GM18499 (cell line): ENCODE measurements around the gene ERP27.

Experiments
- ATAC-seq: cut with Tn5 transposase; IDR thresholded peaks from one replicate; pipeline ENCODE4 v1.9.1; 2021; ENCODE audit warnings: moderate number of reproducible peaks; ENCODE audit not compliant: insufficient read depth, unreplicated experiment

The ERP27 gene

GRCh38 chr12:14910090-14910915, 28.0 kb downstream of the ERP27 start:
- no peak for ATAC-seq

DNA sequence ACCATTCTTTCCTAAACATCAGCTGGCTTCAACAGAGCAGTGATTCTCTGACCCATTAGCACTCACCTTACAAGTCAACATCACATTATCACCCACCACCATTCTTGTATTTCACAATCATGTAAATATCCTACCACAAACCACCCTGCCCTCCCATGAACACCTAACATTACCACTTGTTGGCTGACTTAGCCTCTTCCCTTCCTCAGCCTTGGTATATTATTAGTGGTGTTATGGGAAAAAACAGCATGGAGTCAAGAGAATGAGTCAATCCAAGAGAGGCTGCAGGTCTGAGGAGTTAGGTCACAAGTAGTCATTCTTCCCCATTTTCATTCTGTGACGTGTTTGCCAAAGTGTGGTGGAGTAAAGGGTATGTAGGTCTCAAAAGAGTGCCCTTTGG, 30.4 kb downstream of the ERP27 start:
- no peak for ATAC-seq

DNA sequence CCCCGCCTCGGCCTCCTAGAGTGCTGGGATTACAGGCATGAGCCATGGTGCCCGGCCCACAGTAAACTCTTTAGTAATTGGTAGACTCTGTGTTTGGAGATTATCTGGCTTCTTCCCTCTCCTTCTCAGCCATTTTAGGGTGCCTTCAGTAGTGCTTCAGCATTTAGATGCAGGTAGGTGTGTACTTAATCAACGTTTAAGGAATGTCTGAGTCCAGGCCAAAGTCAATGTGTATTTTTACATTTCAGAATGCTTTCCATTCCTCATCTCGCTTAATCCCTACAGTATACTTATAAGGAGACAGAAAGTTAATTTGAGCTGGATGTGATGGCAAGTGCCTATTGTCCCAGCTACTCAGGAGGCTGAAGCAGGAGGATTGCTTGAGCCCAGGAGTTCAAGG, 32.2 kb downstream of the ERP27 start:
- ATAC-seq = no peak

GRCh38 chr12:14905269-14906004, 32.9 kb downstream of the ERP27 start:
- no peak for ATAC-seq

DNA sequence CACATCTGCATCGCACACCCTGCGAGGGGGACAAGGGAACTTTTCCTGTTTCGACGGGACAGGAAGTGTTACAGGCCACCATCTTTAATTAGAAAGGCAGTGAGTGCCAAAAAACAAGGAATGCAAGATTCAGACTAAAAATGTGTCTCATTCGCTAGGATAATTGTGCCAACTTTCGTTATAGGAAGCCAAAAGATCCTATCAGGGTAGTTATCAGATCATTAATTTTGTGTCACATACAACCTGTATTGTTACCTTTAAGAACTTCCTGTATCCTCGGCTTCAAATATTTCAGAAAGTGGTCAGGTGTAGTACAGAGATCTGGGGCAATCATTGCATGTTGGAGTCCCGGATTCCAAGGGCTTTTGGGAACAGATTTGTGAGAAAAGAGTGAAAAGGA, 33.5 kb downstream of the ERP27 start:
- ATAC-seq = no peak

- ATAC-seq = no peak
These were observed 34.8 kb downstream of the ERP27 start for GRCh38 chr12:14903386-14904098.

DNA sequence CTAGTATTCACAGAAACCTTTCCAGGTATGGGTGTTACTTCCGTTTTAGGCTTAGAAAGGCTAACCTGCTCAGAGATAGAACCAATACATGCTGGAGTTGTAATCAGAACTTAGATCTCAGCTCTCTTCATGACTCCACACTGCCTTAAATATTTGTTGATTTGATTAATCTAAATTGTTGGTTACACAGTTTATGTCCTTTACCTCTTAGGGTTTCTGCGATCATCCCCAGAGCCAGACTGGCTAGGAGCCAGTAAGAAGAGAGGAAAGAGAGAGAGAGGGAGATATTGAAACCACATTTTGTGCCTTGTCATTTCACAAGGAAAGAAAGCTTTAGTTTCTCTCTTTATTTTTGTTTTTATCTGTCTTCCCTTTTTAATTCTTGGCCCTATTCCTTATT, 35.9 kb downstream of the ERP27 start:
- ATAC-seq = no peak

DNA sequence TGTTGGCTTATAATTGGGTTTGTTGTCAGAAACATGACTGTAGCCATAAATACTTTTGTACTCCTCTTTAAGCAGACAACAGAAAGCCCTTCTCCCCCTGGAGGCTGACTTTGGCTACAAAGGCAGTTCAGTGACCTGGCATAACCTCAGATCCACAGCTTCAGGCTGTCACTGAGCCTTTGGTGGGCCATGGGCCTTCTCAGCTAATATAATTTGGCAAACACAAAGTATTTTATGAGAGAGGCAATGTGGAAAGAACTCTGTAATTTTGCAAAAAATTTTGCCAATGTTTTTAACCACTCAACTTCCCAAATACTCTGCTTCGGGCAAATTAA, 37.1 kb downstream of the ERP27 start:
- no peak for ATAC-seq

- ATAC-seq = no peak
These were observed 37.7 kb downstream of the ERP27 start for GRCh38 chr12:14900521-14901227.

- no peak for ATAC-seq
These were observed 41.7 kb downstream of the ERP27 start for GRCh38 chr12:14896521-14897169.

DNA sequence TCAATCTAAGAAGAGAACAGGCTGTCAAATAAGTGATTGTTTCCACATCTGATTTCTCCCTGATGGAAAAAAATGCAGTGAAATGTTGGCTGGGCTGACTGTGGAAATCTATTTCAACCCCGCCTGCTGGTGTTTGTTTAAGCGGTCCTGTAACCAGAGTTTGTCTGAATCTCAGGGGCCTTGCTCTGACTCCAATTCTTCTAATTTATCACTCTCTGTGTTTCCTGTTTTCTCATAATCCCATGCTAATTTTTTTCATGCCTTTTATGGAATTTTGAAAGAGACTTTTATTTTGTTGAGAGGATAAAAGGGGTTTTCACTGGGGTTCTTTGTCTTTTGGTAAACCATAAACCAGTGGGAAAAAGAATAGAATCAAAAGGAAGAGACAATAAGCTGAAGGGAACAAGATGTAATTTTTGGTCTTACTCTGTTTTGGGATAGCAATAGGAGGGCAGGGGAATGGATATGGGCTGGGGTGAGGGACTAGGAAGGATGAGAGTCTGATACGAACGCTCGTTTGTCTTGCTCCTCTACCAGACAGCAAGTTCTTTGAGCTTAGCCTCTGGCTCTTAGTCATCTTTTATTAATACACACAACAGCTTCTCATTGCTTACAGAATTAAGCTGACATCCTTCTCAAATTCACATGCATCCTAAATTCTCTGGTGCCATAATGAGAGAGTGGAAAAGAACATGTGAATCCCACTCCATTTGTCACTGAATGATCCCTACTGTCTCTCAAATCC, 44.7 kb downstream of the ERP27 start:
- ATAC-seq = no peak

- no peak for ATAC-seq
These were observed 45.4 kb downstream of the ERP27 start for GRCh38 chr12:14892726-14893505.

DNA sequence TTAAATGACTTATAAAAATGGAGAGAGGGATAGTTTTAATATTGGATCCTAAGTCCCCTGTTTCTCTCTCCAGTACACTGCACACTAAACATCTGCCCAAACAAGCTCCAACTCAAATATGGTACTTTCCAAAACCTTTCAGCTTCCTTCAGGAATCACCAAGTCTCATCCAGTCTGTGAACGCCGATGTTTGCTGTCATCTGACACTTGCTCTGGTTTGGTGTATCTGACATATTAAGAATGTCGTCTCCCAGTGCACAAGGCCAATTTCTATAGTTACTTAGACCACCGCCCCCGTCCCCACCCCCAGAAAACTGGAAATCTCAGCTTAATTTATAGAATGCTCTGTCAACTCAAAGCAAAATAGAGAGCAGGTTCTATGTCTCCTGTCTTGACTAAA, 47.6 kb downstream of the ERP27 start:
- ATAC-seq = no peak

- no peak for ATAC-seq
These were observed 52.1 kb downstream of the ERP27 start for GRCh38 chr12:14886271-14886670.

DNA sequence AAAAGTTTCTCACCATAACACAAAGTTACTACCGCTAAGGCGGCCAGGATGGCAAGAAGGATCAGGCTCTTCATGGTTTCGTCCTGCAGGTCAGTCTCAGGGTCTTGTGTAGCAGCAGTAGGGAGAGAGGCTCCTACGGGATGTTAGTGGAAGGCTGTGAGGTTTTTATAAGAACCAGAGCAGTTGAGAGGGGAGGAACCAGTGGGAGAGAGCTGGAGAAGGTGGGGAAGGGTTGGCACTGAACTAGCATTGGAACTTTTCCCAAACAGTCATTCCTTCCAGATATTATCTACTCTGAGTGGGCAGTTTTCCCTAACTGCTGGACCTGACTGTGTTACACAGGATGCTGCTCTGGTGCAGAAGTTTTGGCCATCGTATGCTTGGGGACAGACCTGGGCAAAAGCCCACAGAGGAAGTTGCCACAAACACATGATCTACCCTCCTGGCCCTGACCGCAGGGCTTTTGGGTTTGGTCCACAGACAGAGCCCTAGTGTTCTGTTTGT, 52.6 kb downstream of the ERP27 start, which contains the start of gene MGP:
MGP (minus strand) TSS at position 137 of the 504 bp plus-strand sequence; CDS start at position 74, 63 bp downstream.
- ATAC-seq = no peak

- peak; percentile 91 for ATAC-seq
These were observed 53.9 kb downstream of the ERP27 start for GRCh38 chr12:14884458-14884878.

DNA sequence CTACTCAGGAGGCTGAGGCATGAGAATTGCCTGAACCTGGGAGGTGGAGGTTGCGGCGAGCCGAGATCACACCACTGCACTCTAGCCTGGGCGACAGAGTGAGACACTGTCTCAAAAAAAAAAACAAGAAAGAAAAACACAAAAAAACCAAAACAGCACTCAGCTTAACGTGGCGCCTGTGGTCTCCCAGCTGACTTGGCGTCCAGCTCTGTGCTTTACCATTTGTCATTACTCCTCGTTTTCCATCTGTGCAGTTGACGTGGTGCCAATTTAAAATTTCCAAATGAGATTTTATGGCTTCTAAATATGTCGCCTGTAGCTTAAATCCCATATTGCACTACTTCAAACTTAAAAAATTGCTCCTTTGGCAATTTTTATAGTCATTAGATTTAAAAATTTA, 54.7 kb downstream of the ERP27 start:
- no peak for ATAC-seq

GRCh38 chr12:14880890-14881453, 57.4 kb downstream of the ERP27 start:
- no peak for ATAC-seq
